T-cell (primary cell): ENCODE data around the gene SCGB1C1. TPM values are rescaled to one million over a fixed set of nuclear protein-coding genes. Genes with fewer than 3 reads are reported as not detected.

Source experiments
- ATAC-seq, 4 experiments: fragments of 200-7000 bp in 3 of 4; fragments of 150-1000 bp in 1 of 4; cut with Tn5 transposase; replicated peaks in 1 of 4; 1 replicate in 3 of 4; 2 replicates in 1 of 4; pipeline ENCODE4 v1.10.0; 2021; ENCODE audit warnings: moderate library complexity in 3 of 4, mild to moderate bottlenecking in 2 of 4, moderate number of reproducible peaks in 1 of 4
- CTCF ChIA-PET, 2 donors: fragments of 300-600 bp; sonication (Branson Sonifier 250); formaldehyde crosslinking; loops; one replicate each; lab custom pipeline; 2022; ENCODE audit warnings: antibody characterized with exemption in 2 of 2; lab: Charles Lee
- POLR2A ChIA-PET, 2 donors: fragments of 300-600 bp; sonication (Branson Sonifier 250); formaldehyde crosslinking; loops; one replicate each; lab custom pipeline; 2022; ENCODE audit warnings: antibody characterized with exemption in 2 of 2; lab: Charles Lee
- DNase-seq, 35 experiments: peaks; one replicate each; pipeline versions ENCODE4 v3.0.0 to v3.0.0-alpha.2; 2013 to 2023
- H3K27ac ChIP-seq: one replicate; pipeline ENCODE4 v1.5.1; 2013; ENCODE audit warnings: low read length
- H3K27me3 ChIP-seq, 2 experiments: replicated peaks in 1 of 2; 1 replicate in 1 of 2; 2 replicates in 1 of 2; pipeline versions ENCODE4 v1.6.1 to v1.7.0; 2013; ENCODE audit warnings: low read length in 1 of 2, mixed read lengths in 1 of 2; ENCODE audit not compliant: control insufficient read depth in 2 of 2, insufficient read depth in 2 of 2; ENCODE audit errors: extremely low read depth in 1 of 2
- H3K36me3 ChIP-seq, 2 donors: 1 replicate in 1 of 2; 2 replicates in 1 of 2; pipeline versions ENCODE4 v1.6.1 to v1.7.0; 2013; ENCODE audit warnings: low read length in 1 of 2; ENCODE audit not compliant: control insufficient read depth in 2 of 2, insufficient read depth in 1 of 2; ENCODE audit errors: extremely low read depth in 1 of 2
- H3K4me1 ChIP-seq, 2 experiments: 1 replicate in 1 of 2; 2 replicates in 1 of 2; pipeline versions ENCODE4 v1.6.1 to v1.7.0; 2013; ENCODE audit warnings: low read length in 2 of 2, mixed read lengths in 1 of 2; ENCODE audit not compliant: insufficient read depth in 2 of 2, control insufficient read depth in 1 of 2; ENCODE audit errors: extremely low read depth in 1 of 2
- H3K4me3 ChIP-seq, 2 donors: 1 replicate in 1 of 2; 2 replicates in 1 of 2; pipeline versions ENCODE4 v1.5.1 to v1.7.0; 2013; ENCODE audit warnings: mild to moderate bottlenecking in 2 of 2, low read length in 1 of 2, moderate library complexity in 1 of 2; ENCODE audit not compliant: control insufficient read depth in 1 of 2; ENCODE audit errors: extremely low read depth in 1 of 2
- H3K9me3 ChIP-seq: 2 replicates; pipeline ENCODE4 v1.7.0; 2013
- H3K27ac Mint-ChIP-seq, 2 donors: one replicate each; pipeline ENCODE4 v1.8.0; 2020 to 2021; ENCODE audit warnings: mild to moderate bottlenecking in 2 of 2, mixed read lengths in 2 of 2
- H3K27me3 Mint-ChIP-seq, 2 donors: one replicate each; pipeline ENCODE4 v1.8.0; 2021 to 2022; ENCODE audit warnings: mixed read lengths in 2 of 2
- H3K36me3 Mint-ChIP-seq: one replicate; pipeline ENCODE4 v1.8.0; 2021; ENCODE audit warnings: mixed read lengths
- H3K4me1 Mint-ChIP-seq, 3 donors: one replicate each; pipeline ENCODE4 v1.8.0; 2020 to 2022; ENCODE audit warnings: mixed read lengths in 3 of 3, mild to moderate bottlenecking in 1 of 3
- H3K4me3 Mint-ChIP-seq, 3 donors: one replicate each; pipeline ENCODE4 v1.8.0; 2020 to 2022; ENCODE audit warnings: mild to moderate bottlenecking in 3 of 3, mixed read lengths in 3 of 3, moderate library complexity in 3 of 3
- H3K9me3 Mint-ChIP-seq, 3 donors: one replicate each; pipeline ENCODE4 v1.8.0; 2020 to 2022; ENCODE audit warnings: mixed read lengths in 3 of 3
- WGBS: methylation state at CpG from one replicate; pipeline ENCODE4 v1.1.5; 2013; ENCODE audit warnings: missing lambda C conversion rate; ENCODE audit not compliant: insufficient coverage; 5-methylcytosine and 5-hydroxymethylcytosine counted together
- total RNA-seq, 35 experiments: library from RNA in 6 of 35; stranded (reverse) in 6 of 35; fragments of 120-200 nt in 1 of 35; gene quantifications; one replicate each; pipeline versions ENCODE4 v1.2.1 to v1.2.4 and lab custom pipeline; 2013 to 2026

The SCGB1C1 gene
- total RNA-seq, 5 donors from 2014 or later (not counting 1 experiment from before 2014, with no cell fraction given) = not detected

DNA sequence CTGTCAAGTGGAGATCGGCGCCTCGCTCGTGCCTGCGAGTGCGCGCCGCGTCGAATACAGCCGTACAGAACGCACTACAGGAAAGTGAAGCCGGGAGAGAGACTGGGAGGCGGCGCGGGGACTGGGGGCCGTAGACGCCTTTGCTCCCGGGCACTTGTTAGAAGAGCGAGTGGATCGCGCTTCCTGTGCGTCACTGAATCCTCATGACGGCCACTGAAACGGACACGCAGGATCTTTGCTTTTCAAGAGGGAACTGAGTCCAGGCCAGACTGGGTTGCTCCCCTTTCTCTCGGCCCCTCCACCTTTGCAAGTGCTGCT is 14.9 kb downstream of the SCGB1C1 start:
- Mint-ChIP-seq H3K36me3 (peaks cover 25% of the 10 kb centered on the region), H3K9me3 (no peaks in the 10 kb centered on the region), H3K4me3 (peak overlapping the region; percentile 85 to 99 (median 96)), H3K27me3 (no peaks in the 10 kb centered on the region), H3K4me1 (peaks cover 44 to 65% (median 58%) of the 10 kb centered on the region in 3 donors), H3K27ac (peak overlapping the region; percentile 98 to 99)
- Histone ChIP-seq H3K4me3 (peak overlapping the region; percentile 97 to 99), H3K36me3 (peaks cover 14 to 60% of the 10 kb centered on the region in 2 donors), H3K27me3 (no peaks in the 10 kb centered on the region), H3K4me1 (peaks cover 15 to 70% of the 10 kb centered on the region in 2 experiments), H3K9me3 (no peaks in the 10 kb centered on the region), H3K27ac (peak overlapping the region; percentile 99)
- under 1% methylated on average over 27 of the region's 27 CpGs for WGBS
- ATAC-seq (peak; percentile 17 to 28 (median 18)), DNase-seq (no peak)
- POLR2A ChIA-PET = interaction anchor here (1.0 to 1.5 kb wide), 3 partner anchors 27 to 328 kb away, joined by 3 to 4 read pairs (median 4); no protein-coding TSS in a partner anchor
- CTCF ChIA-PET = interaction anchor here in 1 of 2 donors (0.6 to 1.3 kb wide), 4 partner anchors 30 to 241 kb away, joined by 3 to 5 read pairs (median 4); no protein-coding TSS in a partner anchor

GRCh38 chr11:208181-208916 is 15.5 kb downstream of the SCGB1C1 start:
- Mint-ChIP-seq H3K9me3 (no peaks in the 10 kb centered on the region), H3K27ac (peak overlapping the region; percentile 98 to 99), H3K36me3 (peaks cover 25% of the 10 kb centered on the region), H3K27me3 (no peaks in the 10 kb centered on the region), H3K4me1 (peaks cover 38 to 60% (median 53%) of the 10 kb centered on the region in 3 donors), H3K4me3 (peak overlapping the region; percentile 85 to 99 (median 96))
- ATAC-seq (peak; percentile 65 to 72 (median 67)), DNase-seq (peak; percentile 67 to 89 (median 80))
- POLR2A ChIA-PET = interaction anchor here (0.5 to 1.5 kb wide), 3 partner anchors 28 to 199 kb away, joined by 3 to 13 read pairs (median 4); partner anchors contain the start of gene PSMD13 (in 1 of the 2)
- peak overlapping the region; percentile 99 for H3K27ac ChIP-seq
- WGBS = 0% methylated on average over 36 of the region's 57 CpGs
- CTCF ChIA-PET = interaction anchor here in 1 of 2 donors (0.6 to 1.3 kb wide), 2 partner anchors 30 to 154 kb away, joined by 3 read pairs; no protein-coding TSS in a partner anchor
- no peaks in the 10 kb centered on the region for H3K27me3 ChIP-seq
- peaks cover 15 to 69% of the 10 kb centered on the region in 2 experiments for H3K4me1 ChIP-seq
- H3K36me3 ChIP-seq = peaks cover 15 to 65% of the 10 kb centered on the region in 2 donors
- peak overlapping the region; percentile 97 to 99 for H3K4me3 ChIP-seq
- H3K9me3 ChIP-seq = no peaks in the 10 kb centered on the region

GRCh38 chr11:208917-209260 is 16.0 kb downstream of the SCGB1C1 start:
- Histone ChIP-seq H3K27me3 (no peaks in the 10 kb centered on the region), H3K36me3 (peaks cover 19 to 65% of the 10 kb centered on the region in 2 donors), H3K9me3 (no peaks in the 10 kb centered on the region), H3K4me1 (peaks cover 15 to 64% of the 10 kb centered on the region in 2 experiments), H3K4me3 (peak overlapping the region; percentile 97 to 99), H3K27ac (peak overlapping the region; percentile 99)
- peaks cover 33 to 54% (median 48%) of the 10 kb centered on the region in 3 donors for H3K4me1 Mint-ChIP-seq
- H3K4me3 Mint-ChIP-seq = peak overlapping the region; percentile 85 to 99 (median 96)
- H3K27ac Mint-ChIP-seq = peak overlapping the region; percentile 86 to 98
- peak; percentile 1 to 9 (median 3) for ATAC-seq
- whole genome bisulfite sequencing = 0% methylated on average over 5 of the region's 26 CpGs
- H3K9me3 Mint-ChIP-seq = no peaks in the 10 kb centered on the region
- no peak for DNase-seq
- CTCF ChIA-PET = no interaction called here
- no peaks in the 10 kb centered on the region for H3K27me3 Mint-ChIP-seq
- H3K36me3 Mint-ChIP-seq = peaks cover 21% of the 10 kb centered on the region
- POLR2A ChIA-PET = interaction anchor here (0.5 to 0.7 kb wide), 3 partner anchors 28 to 236 kb away, joined by 3 to 13 read pairs (median 3); partner anchors contain the start of gene PSMD13 (in 1 of the 2)

DNA sequence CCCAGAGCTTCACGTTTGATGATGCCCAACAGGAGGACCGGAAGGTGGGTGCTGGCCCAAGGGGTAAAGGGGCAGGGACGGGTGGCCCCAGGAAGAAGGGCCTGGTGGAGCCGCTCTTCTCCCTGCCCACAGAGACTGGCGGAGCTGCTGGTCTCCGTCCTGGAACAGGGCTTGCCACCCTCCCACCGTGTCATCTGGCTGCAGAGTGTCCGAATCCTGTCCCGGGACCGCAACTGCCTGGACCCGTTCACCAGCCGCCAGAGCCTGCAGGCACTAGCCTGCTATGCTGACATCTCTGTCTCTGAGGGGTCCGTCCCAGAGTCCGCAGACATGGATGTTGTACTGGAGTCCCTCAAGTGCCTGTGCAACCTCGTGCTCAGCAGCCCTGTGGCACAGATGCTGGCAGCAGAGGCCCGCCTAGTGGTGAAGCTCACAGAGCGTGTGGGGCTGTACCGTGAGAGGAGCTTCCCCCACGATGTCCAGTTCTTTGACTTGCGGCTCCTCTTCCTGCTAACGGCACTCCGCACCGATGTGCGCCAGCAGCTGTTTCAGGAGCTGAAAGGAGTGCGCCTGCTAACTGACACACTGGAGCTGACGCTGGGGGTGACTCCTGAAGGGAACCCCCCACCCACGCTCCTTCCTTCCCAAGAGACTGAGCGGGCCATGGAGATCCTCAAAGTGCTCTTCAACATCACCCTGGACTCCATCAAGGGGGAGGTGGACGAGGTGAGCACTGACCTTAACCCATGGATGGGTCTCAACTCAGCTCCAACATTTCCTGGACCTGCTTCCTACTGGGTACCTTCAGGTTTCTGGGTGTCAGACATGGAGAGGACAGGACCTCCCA is 16.6 kb downstream of the SCGB1C1 start:
- peaks cover 22% of the 10 kb centered on the region for H3K36me3 Mint-ChIP-seq
- CTCF ChIA-PET = no interaction called here

DNA sequence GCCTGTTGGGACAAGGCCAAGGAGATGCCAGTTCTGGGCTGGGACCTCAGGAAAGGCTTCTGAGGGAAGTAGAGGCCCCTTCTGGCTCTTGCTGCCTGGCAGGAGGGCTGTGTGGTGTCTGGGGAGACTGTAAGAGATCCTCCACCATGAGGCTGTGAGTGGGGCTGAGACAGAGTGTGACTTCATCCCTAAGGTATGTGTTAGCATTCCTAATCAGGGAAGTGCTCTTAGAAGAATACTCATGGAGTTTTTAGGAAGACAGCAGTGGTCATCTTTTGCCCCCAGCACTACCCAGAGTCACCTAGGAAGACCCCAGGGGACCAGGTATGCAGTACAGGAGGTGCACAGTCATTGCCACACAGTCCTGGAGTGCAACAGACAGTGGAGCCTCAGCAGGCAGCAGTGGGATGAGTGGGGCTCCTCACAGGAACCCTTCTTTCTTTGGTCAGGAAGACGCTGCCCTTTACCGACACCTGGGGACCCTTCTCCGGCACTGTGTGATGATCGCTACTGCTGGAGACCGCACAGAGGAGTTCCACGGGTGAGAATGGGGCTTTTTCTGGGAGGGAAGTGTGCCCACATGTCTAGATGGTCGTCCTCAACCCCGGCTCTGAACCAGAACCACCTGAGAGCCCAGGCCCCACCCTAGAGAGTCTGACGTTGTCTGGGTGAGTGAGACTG is 17.4 kb downstream of the SCGB1C1 start:
- peak overlapping the region; percentile 43 to 75 for H3K27ac Mint-ChIP-seq
- CTCF ChIA-PET = no interaction called here
- WGBS = 88% methylated on average over 9 of the region's 9 CpGs
- H3K4me1 Mint-ChIP-seq = peaks cover 28 to 42% (median 35%) of the 10 kb centered on the region in 3 donors
- Histone ChIP-seq H3K27me3 (no peaks in the 10 kb centered on the region), H3K36me3 (peaks cover 19 to 60% of the 10 kb centered on the region in 2 donors), H3K4me1 (peaks cover 14 to 50% of the 10 kb centered on the region in 2 experiments), H3K4me3 (no peak overlapping the region), H3K9me3 (no peaks in the 10 kb centered on the region), H3K27ac (peak overlapping the region; percentile 3)
- POLR2A ChIA-PET = no interaction called here
- no peaks in the 10 kb centered on the region for H3K9me3 Mint-ChIP-seq
- peak overlapping the region; percentile 85 to 99 (median 96) for H3K4me3 Mint-ChIP-seq
- H3K36me3 Mint-ChIP-seq = peaks cover 27% of the 10 kb centered on the region
- ATAC-seq = no peak
- H3K27me3 Mint-ChIP-seq = no peaks in the 10 kb centered on the region
- DNase-seq = no peak

More for the DNA sequence above, 16.6 kb downstream of the SCGB1C1 start:
- Histone ChIP-seq H3K4me1 (peaks cover 15 to 58% of the 10 kb centered on the region in 2 experiments), H3K27me3 (no peaks in the 10 kb centered on the region), H3K27ac (peak overlapping the region; percentile 99), H3K4me3 (peak overlapping the region; percentile 70 to 97), H3K36me3 (peaks cover 19 to 65% of the 10 kb centered on the region in 2 donors), H3K9me3 (no peaks in the 10 kb centered on the region)
- Mint-ChIP-seq H3K27me3 (no peaks in the 10 kb centered on the region), H3K4me3 (peak overlapping the region; percentile 85 to 99 (median 96)), H3K4me1 (peaks cover 31 to 48% (median 42%) of the 10 kb centered on the region in 3 donors), H3K27ac (peak overlapping the region; percentile 86 to 98), H3K9me3 (no peaks in the 10 kb centered on the region)
- POLR2A ChIA-PET = interaction anchor here (0.5 to 0.7 kb wide), 2 partner anchors 107 to 235 kb away, joined by 3 read pairs; no protein-coding TSS in a partner anchor
- 68% methylated on average over 27 of the region's 29 CpGs for WGBS
- DNase-seq (no peak), ATAC-seq (no peak)
